Peyer's patch (tissue), 4 donors: ENCODE results near the gene NAT16.

Source experiments
- POLR2A ChIP-seq, 2 donors: fragments of 450-650 bp; IDR thresholded peaks; one replicate each; pipeline ENCODE4 v1.5.1; 2017; ENCODE audit warnings: antibody characterized with exemption in 2 of 2, mild to moderate bottlenecking in 2 of 2, moderate library complexity in 2 of 2
- TF ChIP-seq, protein P1 (sequence below), 6 experiments: fragments of 450-650 bp in 4 of 6; fragments of 200-600 bp in 2 of 6; sonication (generic) in 1 of 6; IDR thresholded peaks; one replicate each; pipeline ENCODE4 v1.5.1; 2017 to 2019; ENCODE audit warnings: antibody characterized with exemption in 6 of 6, mild to moderate bottlenecking in 3 of 6, moderate library complexity in 1 of 6

DNA sequence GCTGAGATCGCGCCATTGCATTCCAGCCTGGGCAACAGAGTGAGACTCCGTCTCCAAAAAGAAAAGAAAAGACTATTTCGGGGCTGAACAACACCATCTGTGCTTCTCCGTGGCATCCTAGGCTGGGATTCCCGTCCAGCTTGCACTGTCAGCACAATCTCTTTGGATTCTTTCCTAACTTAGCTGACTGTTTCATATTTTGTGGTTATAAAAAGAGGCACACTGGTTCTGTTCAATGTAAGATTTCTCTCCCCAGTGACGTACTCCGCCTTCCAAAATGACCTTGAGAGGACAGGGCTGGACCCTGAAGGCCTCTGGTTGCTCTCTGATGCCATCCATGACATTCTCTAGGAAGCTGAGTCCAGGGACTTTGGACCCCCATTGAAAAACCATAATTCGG is 46.6 kb upstream of the NAT16 start:
- TF ChIP-seq, protein P1, sequence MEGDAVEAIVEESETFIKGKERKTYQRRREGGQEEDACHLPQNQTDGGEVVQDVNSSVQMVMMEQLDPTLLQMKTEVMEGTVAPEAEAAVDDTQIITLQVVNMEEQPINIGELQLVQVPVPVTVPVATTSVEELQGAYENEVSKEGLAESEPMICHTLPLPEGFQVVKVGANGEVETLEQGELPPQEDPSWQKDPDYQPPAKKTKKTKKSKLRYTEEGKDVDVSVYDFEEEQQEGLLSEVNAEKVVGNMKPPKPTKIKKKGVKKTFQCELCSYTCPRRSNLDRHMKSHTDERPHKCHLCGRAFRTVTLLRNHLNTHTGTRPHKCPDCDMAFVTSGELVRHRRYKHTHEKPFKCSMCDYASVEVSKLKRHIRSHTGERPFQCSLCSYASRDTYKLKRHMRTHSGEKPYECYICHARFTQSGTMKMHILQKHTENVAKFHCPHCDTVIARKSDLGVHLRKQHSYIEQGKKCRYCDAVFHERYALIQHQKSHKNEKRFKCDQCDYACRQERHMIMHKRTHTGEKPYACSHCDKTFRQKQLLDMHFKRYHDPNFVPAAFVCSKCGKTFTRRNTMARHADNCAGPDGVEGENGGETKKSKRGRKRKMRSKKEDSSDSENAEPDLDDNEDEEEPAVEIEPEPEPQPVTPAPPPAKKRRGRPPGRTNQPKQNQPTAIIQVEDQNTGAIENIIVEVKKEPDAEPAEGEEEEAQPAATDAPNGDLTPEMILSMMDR (IDR thresholded peaks at IDR 0.05): no peak
- TF ChIP-seq POLR2A (IDR thresholded peaks at IDR 0.05): no peak
